ENCODE data around the gene PRKAB1. TPM values are rescaled to one million over a fixed set of nuclear protein-coding genes. Genes with fewer than 3 reads are reported as not detected.
A peak's percentile ranks its signal among the peaks of the same experiment; 100 is the strongest.

PRKAB1 gene
- total RNA-seq, 4 donors from 2014 or later, result 50.3 to 119 (median 76.2) TPM

- Histone ChIP-seq H3K9me3 (no peaks in the 10 kb centered on the region), H3K4me1 (peaks cover 0 to 8% (median 0%) of the 10 kb centered on the region in 4 donors), H3K27me3 (no peaks in the 10 kb centered on the region), H3K36me3 (no peaks in the 10 kb centered on the region), H3K4me3 (no peak overlapping the region), H3K27ac (peak overlapping the region in 1 of 4 donors; percentile 16)
- DNase-seq, result no peak
- TF ChIP-seq POLR2A (IDR thresholded peaks at IDR 0.05), result no peak
- no peak for TF ChIP-seq CTCF (IDR thresholded peaks at IDR 0.05)
Observed at GRCh38 chr12:119718141-119718540, 50.2 kb downstream of the PRKAB1 start.

GRCh38 chr12:119720349-119720748, 52.4 kb downstream of the PRKAB1 start:
- H3K27me3 ChIP-seq, result no peaks in the 10 kb centered on the region
- H3K27ac ChIP-seq, result no peak overlapping the region
- no peak overlapping the region for H3K4me3 ChIP-seq
- no peaks in the 10 kb centered on the region for H3K36me3 ChIP-seq
- H3K9me3 ChIP-seq, result no peaks in the 10 kb centered on the region
- H3K4me1 ChIP-seq, result peaks cover 0 to 8% (median 0%) of the 10 kb centered on the region in 4 donors
- DNase-seq, result no peak
- no peak for TF ChIP-seq POLR2A (IDR thresholded peaks at IDR 0.05)
- no peak for TF ChIP-seq CTCF (IDR thresholded peaks at IDR 0.05)

GRCh38 chr12:119721306-119721705, 53.4 kb downstream of the PRKAB1 start:
- Histone ChIP-seq H3K27ac (no peak overlapping the region), H3K4me1 (peaks cover 0 to 2% (median 0%) of the 10 kb centered on the region in 4 donors), H3K27me3 (no peaks in the 10 kb centered on the region), H3K9me3 (no peaks in the 10 kb centered on the region), H3K4me3 (no peak overlapping the region), H3K36me3 (no peaks in the 10 kb centered on the region)
- DNase-seq, result no peak
- no peak for TF ChIP-seq POLR2A (IDR thresholded peaks at IDR 0.05)
- TF ChIP-seq CTCF (IDR thresholded peaks at IDR 0.05), result no peak

- Histone ChIP-seq H3K27ac (peak overlapping the region in 1 of 4 donors; percentile 54), H3K9me3 (no peaks in the 10 kb centered on the region), H3K4me3 (no peak overlapping the region), H3K36me3 (no peaks in the 10 kb centered on the region), H3K4me1 (no peaks in the 10 kb centered on the region), H3K27me3 (no peaks in the 10 kb centered on the region)
- no peak for TF ChIP-seq CTCF (IDR thresholded peaks at IDR 0.05)
- TF ChIP-seq POLR2A (IDR thresholded peaks at IDR 0.05), result no peak
- peak in 1 of 3 donors; percentile 59 for DNase-seq
Observed at GRCh38 chr12:119725523-119725922, 57.6 kb downstream of the PRKAB1 start.

GRCh38 chr12:119727600-119728443, 59.9 kb downstream of the PRKAB1 start:
- no peak for TF ChIP-seq CTCF (IDR thresholded peaks at IDR 0.05)
- no peak for TF ChIP-seq POLR2A (IDR thresholded peaks at IDR 0.05)
- Histone ChIP-seq H3K36me3 (no peaks in the 10 kb centered on the region), H3K9me3 (no peaks in the 10 kb centered on the region), H3K4me1 (no peaks in the 10 kb centered on the region), H3K27me3 (no peaks in the 10 kb centered on the region), H3K4me3 (no peak overlapping the region), H3K27ac (no peak overlapping the region)
- no peak for DNase-seq

Data from Peyer's patch (tissue), 4 donors.